Limb (tissue), 2 donors: ENCODE measurements around the gene LDLRAD2.

ENCODE experiments used
- DNase-seq, 2 donors: peaks; one replicate each; pipeline ENCODE4 v3.0.0-alpha.2; 2016; ENCODE audit errors: extremely low spot score in 2 of 2

The LDLRAD2 gene

GRCh38 chr1:21842606-21843162 lies 30.6 kb downstream of the LDLRAD2 start:
- DNase-seq: no peak

- DNase-seq: no peak
Observed at GRCh38 chr1:21843208-21843607, 31.1 kb downstream of the LDLRAD2 start.

- DNase-seq: no peak
Observed at GRCh38 chr1:21843996-21844395, 31.9 kb downstream of the LDLRAD2 start.

- DNase-seq: no peak
Observed at GRCh38 chr1:21845646-21846641, 33.9 kb downstream of the LDLRAD2 start.

- no peak for DNase-seq
Observed at GRCh38 chr1:21847223-21848205, 35.4 kb downstream of the LDLRAD2 start.

GRCh38 chr1:21848524-21849174 lies 36.6 kb downstream of the LDLRAD2 start:
- DNase-seq: no peak

- no peak for DNase-seq
Observed at GRCh38 chr1:21849909-21850576, 38.0 kb downstream of the LDLRAD2 start.

GRCh38 chr1:21851430-21852250 lies 39.6 kb downstream of the LDLRAD2 start:
- DNase-seq: no peak

- DNase-seq: no peak
Observed at GRCh38 chr1:21852282-21853130, 40.4 kb downstream of the LDLRAD2 start.

GRCh38 chr1:21853131-21853427 lies 41.0 kb downstream of the LDLRAD2 start:
- DNase-seq: no peak

GRCh38 chr1:21854090-21854750 lies 42.2 kb downstream of the LDLRAD2 start:
- no peak for DNase-seq

- DNase-seq: no peak
Observed at GRCh38 chr1:21854751-21855131, 42.7 kb downstream of the LDLRAD2 start.

- no peak for DNase-seq
Observed at GRCh38 chr1:21855257-21856096, 43.4 kb downstream of the LDLRAD2 start.

- no peak for DNase-seq
Observed at GRCh38 chr1:21857142-21857839, 45.2 kb downstream of the LDLRAD2 start.

- no peak for DNase-seq
Observed at GRCh38 chr1:21857840-21858670, 46.0 kb downstream of the LDLRAD2 start.

GRCh38 chr1:21859669-21860179 lies 47.7 kb downstream of the LDLRAD2 start:
- no peak for DNase-seq
